Vagina (tissue), 2 donors: ENCODE results near the gene PSTPIP2. TPM values are rescaled to one million over a fixed set of nuclear protein-coding genes. Genes with fewer than 3 reads are reported as not detected.
A peak's percentile ranks its signal among the peaks of the same experiment; 100 is the strongest.

ENCODE experiments used
- DNase-seq, 2 donors: peaks; one replicate each; pipeline ENCODE4 v3.0.0-alpha.2; 2017; ENCODE audit errors: extremely low spot score in 2 of 2
- H3K27ac ChIP-seq: fragments of 200-600 bp; sonication (generic); one replicate; pipeline ENCODE4 v1.5.1; 2019
- H3K27me3 ChIP-seq: fragments of 200-600 bp; sonication (generic); one replicate; pipeline ENCODE4 v1.5.1; 2019
- H3K36me3 ChIP-seq, 2 donors: fragments of 200-600 bp; sonication (generic); one replicate each; pipeline ENCODE4 v1.5.1; 2017 to 2019
- H3K4me1 ChIP-seq: fragments of 200-600 bp; sonication (generic); one replicate; pipeline ENCODE4 v1.5.1; 2019
- H3K4me3 ChIP-seq, 2 donors: fragments of 200-600 bp; sonication (generic); 1 replicate in 1 of 2; 2 replicates in 1 of 2; pipeline ENCODE4 v1.5.1; 2016 to 2019
- H3K9me3 ChIP-seq: fragments of 200-600 bp; sonication (generic); one replicate; pipeline ENCODE4 v1.5.1; 2019
- POLR2A ChIP-seq, 2 donors: fragments of 450-650 bp; IDR thresholded peaks; one replicate each; pipeline ENCODE4 v1.6.1; 2017; ENCODE audit warnings: antibody characterized with exemption in 2 of 2, mild to moderate bottlenecking in 2 of 2, moderate library complexity in 2 of 2
- POLR2AphosphoS5 ChIP-seq, 2 donors: sonication (generic); formaldehyde crosslinking; IDR thresholded peaks; one replicate each; pipeline ENCODE4 v1.9.0; 2017; ENCODE audit warnings: antibody characterized with exemption in 2 of 2, mild to moderate bottlenecking in 2 of 2, low read depth in 1 of 2; ENCODE audit not compliant: insufficient read depth in 1 of 2
- intact Hi-C: fragments of 100-400 bp; cut with DNase I; formaldehyde crosslinking; loops from one replicate; pipeline ENCODE4 v1.15.1; 2023
- total RNA-seq: library from RNA; depleted of rRNA; stranded (reverse); fragments of >200 nt; gene quantifications from one replicate; pipeline ENCODE4 v1.2.3, GENCODE V29; 2016
- TF ChIP-seq, protein P1 (sequence below), 3 experiments: fragments of 450-650 bp in 2 of 3; fragments of 200-600 bp in 1 of 3; sonication (generic) in 1 of 3; IDR thresholded peaks; one replicate each; pipeline ENCODE4 v1.5.1; 2017 to 2019; ENCODE audit warnings: antibody characterized with exemption in 3 of 3, mild to moderate bottlenecking in 2 of 3, moderate library complexity in 2 of 3

PSTPIP2 gene
- total RNA-seq, 1 donor from 2014 or later, result 9.1 TPM

- no peak for TF ChIP-seq POLR2A (IDR thresholded peaks at IDR 0.05)
- TF ChIP-seq, protein P1, sequence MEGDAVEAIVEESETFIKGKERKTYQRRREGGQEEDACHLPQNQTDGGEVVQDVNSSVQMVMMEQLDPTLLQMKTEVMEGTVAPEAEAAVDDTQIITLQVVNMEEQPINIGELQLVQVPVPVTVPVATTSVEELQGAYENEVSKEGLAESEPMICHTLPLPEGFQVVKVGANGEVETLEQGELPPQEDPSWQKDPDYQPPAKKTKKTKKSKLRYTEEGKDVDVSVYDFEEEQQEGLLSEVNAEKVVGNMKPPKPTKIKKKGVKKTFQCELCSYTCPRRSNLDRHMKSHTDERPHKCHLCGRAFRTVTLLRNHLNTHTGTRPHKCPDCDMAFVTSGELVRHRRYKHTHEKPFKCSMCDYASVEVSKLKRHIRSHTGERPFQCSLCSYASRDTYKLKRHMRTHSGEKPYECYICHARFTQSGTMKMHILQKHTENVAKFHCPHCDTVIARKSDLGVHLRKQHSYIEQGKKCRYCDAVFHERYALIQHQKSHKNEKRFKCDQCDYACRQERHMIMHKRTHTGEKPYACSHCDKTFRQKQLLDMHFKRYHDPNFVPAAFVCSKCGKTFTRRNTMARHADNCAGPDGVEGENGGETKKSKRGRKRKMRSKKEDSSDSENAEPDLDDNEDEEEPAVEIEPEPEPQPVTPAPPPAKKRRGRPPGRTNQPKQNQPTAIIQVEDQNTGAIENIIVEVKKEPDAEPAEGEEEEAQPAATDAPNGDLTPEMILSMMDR (IDR thresholded peaks at IDR 0.05), result no peak
- TF ChIP-seq POLR2AphosphoS5 (IDR thresholded peaks at IDR 0.05; ENCODE audit: insufficient read depth in 1 of 2, low read depth in 1 of 2), result no peak
- H3K27ac ChIP-seq, result peak overlapping the region; percentile 40
- intact Hi-C loops, result no loop called here
Observed at GRCh38 chr18:46028536-46028891, 43.5 kb downstream of the PSTPIP2 start.

DNA sequence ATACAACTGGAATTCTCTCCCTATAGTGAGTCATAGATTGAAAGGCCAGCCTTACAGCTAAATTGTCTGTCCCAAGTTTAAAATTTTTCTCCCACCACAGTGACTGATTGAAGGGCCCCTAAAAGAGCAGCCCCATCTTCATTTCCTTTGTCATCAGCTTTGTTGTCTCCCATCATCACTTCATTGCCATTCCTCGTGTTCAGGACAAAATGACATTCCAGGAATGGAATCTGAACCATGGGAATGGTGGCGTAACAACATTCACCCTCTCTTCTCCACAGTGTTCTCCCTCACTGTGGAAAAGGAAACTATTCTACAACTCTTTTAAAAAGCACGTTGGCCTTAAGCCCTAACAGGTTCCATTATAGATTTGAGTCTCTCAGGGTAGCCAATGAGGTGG lies 52.1 kb downstream of the PSTPIP2 start:
- Histone ChIP-seq H3K4me3 (no peak overlapping the region), H3K9me3 (no peaks in the 10 kb centered on the region), H3K4me1 (no peaks in the 10 kb centered on the region), H3K27me3 (no peaks in the 10 kb centered on the region), H3K36me3 (no peaks in the 10 kb centered on the region), H3K27ac (no peak overlapping the region)
- intact Hi-C loops, result no loop called here
- TF ChIP-seq, protein P1 (IDR thresholded peaks at IDR 0.05), result no peak
- TF ChIP-seq POLR2AphosphoS5 (IDR thresholded peaks at IDR 0.05; ENCODE audit: insufficient read depth in 1 of 2, low read depth in 1 of 2), result no peak
- TF ChIP-seq POLR2A (IDR thresholded peaks at IDR 0.05), result no peak
- DNase-seq, result peak in 1 of 2 donors; percentile 11

More at GRCh38 chr18:46028536-46028891, 43.5 kb downstream of the PSTPIP2 start:
- Histone ChIP-seq H3K4me1 (no peaks in the 10 kb centered on the region), H3K9me3 (no peaks in the 10 kb centered on the region), H3K27me3 (no peaks in the 10 kb centered on the region), H3K4me3 (peak overlapping the region; percentile 52 to 54), H3K36me3 (no peaks in the 10 kb centered on the region)
- DNase-seq, result no peak

- no peak for DNase-seq
Observed at GRCh38 chr18:46013484-46014189, 58.4 kb downstream of the PSTPIP2 start.

DNA sequence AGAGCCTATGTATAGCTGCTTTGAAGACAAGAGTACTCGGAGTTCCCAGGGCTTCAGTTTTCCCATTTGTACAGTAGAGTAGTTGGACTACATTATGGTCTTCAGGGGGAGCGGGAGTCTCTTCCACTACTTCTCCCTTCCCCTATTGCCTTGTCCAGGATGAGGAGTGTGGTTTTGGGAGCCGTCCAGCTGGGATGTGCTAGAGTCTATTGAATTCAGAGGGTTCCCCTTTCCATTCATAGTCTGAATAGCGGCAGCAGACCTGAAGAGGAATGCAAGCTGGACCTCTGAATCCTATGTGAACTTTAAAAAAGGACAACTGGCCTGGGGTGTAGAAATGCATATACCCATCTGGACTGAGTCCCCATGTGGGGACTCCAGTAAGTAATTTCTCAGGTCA lies 61.4 kb downstream of the PSTPIP2 start:
- intact Hi-C loops, result no loop called here
- Histone ChIP-seq H3K4me1 (no peaks in the 10 kb centered on the region), H3K9me3 (no peaks in the 10 kb centered on the region), H3K27me3 (no peaks in the 10 kb centered on the region), H3K4me3 (no peak overlapping the region), H3K36me3 (no peaks in the 10 kb centered on the region), H3K27ac (no peak overlapping the region)
- no peak for TF ChIP-seq POLR2A (IDR thresholded peaks at IDR 0.05)
- TF ChIP-seq POLR2AphosphoS5 (IDR thresholded peaks at IDR 0.05; ENCODE audit: insufficient read depth in 1 of 2, low read depth in 1 of 2), result no peak
- DNase-seq, result no peak

More at GRCh38 chr18:46013484-46014189, 58.4 kb downstream of the PSTPIP2 start:
- Histone ChIP-seq H3K4me1 (no peaks in the 10 kb centered on the region), H3K27ac (no peak overlapping the region), H3K36me3 (no peaks in the 10 kb centered on the region), H3K9me3 (no peaks in the 10 kb centered on the region), H3K4me3 (no peak overlapping the region), H3K27me3 (no peaks in the 10 kb centered on the region)
- intact Hi-C loops, result no loop called here
- no peak for TF ChIP-seq POLR2AphosphoS5 (IDR thresholded peaks at IDR 0.05; ENCODE audit: insufficient read depth in 1 of 2, low read depth in 1 of 2)
- TF ChIP-seq, protein P1 (IDR thresholded peaks at IDR 0.05), result no peak
- no peak for TF ChIP-seq POLR2A (IDR thresholded peaks at IDR 0.05)

- TF ChIP-seq POLR2AphosphoS5 (IDR thresholded peaks at IDR 0.05; ENCODE audit: insufficient read depth in 1 of 2, low read depth in 1 of 2), result no peak
- no peak for TF ChIP-seq POLR2A (IDR thresholded peaks at IDR 0.05)
- TF ChIP-seq, protein P1 (IDR thresholded peaks at IDR 0.05), result no peak
Observed at GRCh38 chr18:46010050-46010449, 62.0 kb downstream of the PSTPIP2 start.

More at GRCh38 chr18:46010050-46010449, 62.0 kb downstream of the PSTPIP2 start:
- Histone ChIP-seq H3K27ac (no peak overlapping the region), H3K27me3 (no peaks in the 10 kb centered on the region), H3K9me3 (no peaks in the 10 kb centered on the region), H3K4me3 (no peak overlapping the region), H3K36me3 (no peaks in the 10 kb centered on the region), H3K4me1 (no peaks in the 10 kb centered on the region)
- intact Hi-C loops, result no loop called here
- no peak for DNase-seq
